A549 (cell line): Measurements from ENCODE around the gene HHATL. TPM values are rescaled to one million over a fixed set of nuclear protein-coding genes. Genes with fewer than 3 reads are reported as not detected.

Experiments
- ATAC-seq, 2 experiments: fragments of 200-7000 bp in 1 of 2; fragments of >200 bp in 1 of 2; cut with Nextera tagmentation in 1 of 2; cut with Tn5 transposase in 1 of 2; 3 replicates each; pipeline versions ENCODE4 v1.8.0 to v1.9.1; 2018 to 2020; ENCODE audit warnings: mild to moderate bottlenecking in 1 of 2, moderate library complexity in 1 of 2
- CTCF ChIA-PET: fragments of 300-600 bp; sonication (Branson Sonifier 250); formaldehyde crosslinking; extraction: SDS; loops from one replicate; lab custom pipeline; 2021; ENCODE audit warnings: antibody characterized with exemption, inconsistent platforms; lab: Yijun Ruan, JAX
- POLR2A ChIA-PET: fragments of 350-600 bp; formaldehyde crosslinking; extraction: SDS; loops from one replicate; lab custom pipeline; 2021; ENCODE audit warnings: antibody characterized with exemption, inconsistent platforms; lab: Yijun Ruan, JAX
- DNase-seq, 2 experiments: peaks; one replicate each; pipeline versions ENCODE4 v3.0.0 to v3.0.0-alpha.2; 2011 to 2016; ENCODE audit warnings: low read depth in 1 of 2, low spot score in 1 of 2
- FAIRE-seq: peaks from 2 replicates; lab custom pipeline; 2011; peaks lifted over from hg19 to GRCh38; lab: Jason Lieb, UNC
- H3K27ac ChIP-seq, 2 experiments: fragments of >200 bp; sonication (Bioruptor Twin); formaldehyde crosslinking; 3 replicates each; pipeline ENCODE4 v1.5.1; 2016 to 2017
- H3K4me1 ChIP-seq: fragments of >200 bp; sonication (Bioruptor Twin); formaldehyde crosslinking; 3 replicates; pipeline ENCODE4 v1.6.1; 2016
- H3K4me2 ChIP-seq: fragments of >200 bp; sonication (Bioruptor Twin); formaldehyde crosslinking; 3 replicates; pipeline ENCODE4 v1.6.1; 2016
- H3K4me3 ChIP-seq: fragments of >200 bp; sonication (Bioruptor Twin); formaldehyde crosslinking; 3 replicates; pipeline ENCODE4 v1.5.1; 2016
- H3K9me3 ChIP-seq: fragments of >200 bp; sonication (Bioruptor Twin); formaldehyde crosslinking; 3 replicates; pipeline ENCODE4 v1.6.1; 2016
- BCL3 ChIP-seq: fragments of >200 bp; sonication (Bioruptor Twin); formaldehyde crosslinking; IDR thresholded peaks from 3 replicates; pipeline ENCODE4 v1.6.1; 2016
- CBX2 ChIP-seq: fragments of 200-600 bp; sonication (generic); IDR thresholded peaks from 2 replicates; pipeline ENCODE4 v1.6.1; 2016; ENCODE audit warnings: low read depth, mild to moderate bottlenecking, borderline replicate concordance
- CBX8 ChIP-seq: fragments of 200-600 bp; sonication (generic); IDR thresholded peaks from 2 replicates; pipeline ENCODE4 v1.6.1; 2016
- CEBPB ChIP-seq, 2 experiments: fragments of >200 bp in 1 of 2; sonication (Bioruptor Twin) in 1 of 2; formaldehyde crosslinking in 1 of 2; IDR thresholded peaks; 2 replicates each; pipeline ENCODE4 v1.6.1; 2012 to 2016
- CTCF ChIP-seq: fragments of >200 bp; sonication (Bioruptor Twin); formaldehyde crosslinking; IDR thresholded peaks from 3 replicates; pipeline ENCODE4 v1.5.1; 2016
- E2F6 ChIP-seq: IDR thresholded peaks from 2 replicates; pipeline ENCODE4 v1.6.1; 2012; ENCODE audit warnings: low read depth, borderline replicate concordance
- EP300 ChIP-seq, 2 experiments: fragments of >200 bp; sonication (Bioruptor Twin); formaldehyde crosslinking; IDR thresholded peaks; 2 replicates in 1 of 2; 3 replicates in 1 of 2; pipeline ENCODE4 v1.6.1; 2016 to 2017
- ESRRA ChIP-seq: fragments of 150-350 bp; IDR thresholded peaks from 2 replicates; pipeline ENCODE4 v1.6.1; 2014; ENCODE audit warnings: mild to moderate bottlenecking, low read length, borderline replicate concordance
- FOSB ChIP-seq: fragments of 250-450 bp; sonication (Bioruptor Pico); IDR thresholded peaks from 2 replicates; pipeline ENCODE4 v1.5.0; 2020; ENCODE audit warnings: mild to moderate bottlenecking, moderate library complexity
- FOXS1 ChIP-seq: fragments of 250-450 bp; sonication (Bioruptor Pico); IDR thresholded peaks from 2 replicates; pipeline ENCODE4 v1.5.0; 2020; ENCODE audit warnings: mild to moderate bottlenecking, moderate library complexity
- HDAC2 ChIP-seq: fragments of 200-600 bp; sonication (generic); IDR thresholded peaks from 2 replicates; pipeline ENCODE4 v1.6.1; 2016
- HES2 ChIP-seq: fragments of >200 bp; sonication (Bioruptor Twin); formaldehyde crosslinking; IDR thresholded peaks from 2 replicates; pipeline ENCODE4 v1.6.1; 2016
- HOXA7 ChIP-seq: fragments of 250-450 bp; sonication (Bioruptor Pico); IDR thresholded peaks from 2 replicates; pipeline ENCODE4 v1.5.0; 2020; ENCODE audit warnings: mild to moderate bottlenecking, moderate library complexity
- HOXB13 ChIP-seq: fragments of 250-450 bp; sonication (Bioruptor Pico); IDR thresholded peaks from 2 replicates; pipeline ENCODE4 v1.5.0; 2020; ENCODE audit warnings: low read depth, mild to moderate bottlenecking, moderate library complexity
- JUN ChIP-seq, 2 experiments: fragments of >200 bp; sonication (Bioruptor Twin); formaldehyde crosslinking; IDR thresholded peaks; 2 replicates in 1 of 2; 3 replicates in 1 of 2; pipeline ENCODE4 v1.6.1; 2016 to 2017
- JUNB ChIP-seq: fragments of >200 bp; sonication (Bioruptor Twin); formaldehyde crosslinking; IDR thresholded peaks from 2 replicates; pipeline ENCODE4 v1.6.1; 2016
- KDM1A ChIP-seq: fragments of 200-600 bp; sonication (generic); IDR thresholded peaks from 2 replicates; pipeline ENCODE4 v1.6.1; 2016; ENCODE audit warnings: low read depth, mild to moderate bottlenecking
- MAFK ChIP-seq: fragments of 450-650 bp; IDR thresholded peaks from 2 replicates; pipeline ENCODE4 v1.6.1; 2014; ENCODE audit not compliant: partially characterized antibody
- MAZ ChIP-seq: fragments of 150-350 bp; IDR thresholded peaks from 2 replicates; pipeline ENCODE4 v1.6.1; 2014; ENCODE audit warnings: antibody characterized with exemption, low read depth, low read length, borderline replicate concordance
- NFE2L2 ChIP-seq: fragments of 150-350 bp; conservative IDR thresholded peaks from 2 replicates; pipeline ENCODE4 v1.6.1; 2014; ENCODE audit warnings: low read length
- NPAS2 ChIP-seq: fragments of 250-450 bp; sonication (Bioruptor Pico); IDR thresholded peaks from 2 replicates; pipeline ENCODE4 v1.8.0; 2022; ENCODE audit warnings: mild to moderate bottlenecking, moderate library complexity, borderline replicate concordance
- NR3C1 ChIP-seq: fragments of >200 bp; sonication (Bioruptor Twin); formaldehyde crosslinking; IDR thresholded peaks from 3 replicates; pipeline ENCODE4 v1.6.1; 2017
- PHF8 ChIP-seq: fragments of 200-600 bp; sonication (generic); IDR thresholded peaks from 2 replicates; pipeline ENCODE4 v1.6.1; 2016; ENCODE audit warnings: low read depth, mild to moderate bottlenecking, antibody characterized with exemption, moderate library complexity, borderline replicate concordance
- POLR2A ChIP-seq: IDR thresholded peaks from 2 replicates; pipeline ENCODE4 v1.6.1; 2012; ENCODE audit warnings: mild to moderate bottlenecking, low read length
- RARB ChIP-seq: fragments of 250-450 bp; sonication (Bioruptor Pico); IDR thresholded peaks from 2 replicates; pipeline ENCODE4 v1.8.0; 2021; ENCODE audit warnings: mild to moderate bottlenecking, moderate library complexity
- RFX5 ChIP-seq: fragments of 450-650 bp; IDR thresholded peaks from 2 replicates; pipeline ENCODE4 v1.7.1; 2014; ENCODE audit warnings: antibody characterized with exemption, mild to moderate bottlenecking, moderate library complexity
- RNF2 ChIP-seq: fragments of 200-600 bp; sonication (generic); IDR thresholded peaks from 2 replicates; pipeline ENCODE4 v1.6.1; 2016; ENCODE audit warnings: low read depth, mild to moderate bottlenecking, antibody characterized with exemption, moderate library complexity, borderline replicate concordance
- SMC3 ChIP-seq: fragments of >200 bp; sonication (Bioruptor Twin); formaldehyde crosslinking; IDR thresholded peaks from 3 replicates; pipeline ENCODE4 v1.6.1; 2018; ENCODE audit warnings: inconsistent platforms
- TP53 ChIP-seq: fragments of 250-450 bp; sonication (Bioruptor Pico); IDR thresholded peaks from 2 replicates; pipeline ENCODE4 v1.5.0; 2021; ENCODE audit warnings: mild to moderate bottlenecking, moderate library complexity
- ZC3H11A ChIP-seq: fragments of 450-650 bp; IDR thresholded peaks from 2 replicates; pipeline ENCODE4 v1.6.1; 2014; ENCODE audit warnings: antibody characterized with exemption, mild to moderate bottlenecking
- ZFP36 ChIP-seq: fragments of 450-650 bp; IDR thresholded peaks from 2 replicates; pipeline ENCODE4 v1.6.1; 2014; ENCODE audit warnings: borderline replicate concordance; ENCODE audit not compliant: partially characterized antibody
- WGBS: methylation state at CpG from one replicate; pipeline ENCODE4 v1.1.6; 2017; ENCODE audit errors: missing lambda C conversion rate; 5-methylcytosine and 5-hydroxymethylcytosine counted together
- polyA plus RNA-seq, 4 experiments: library from polyadenylated mRNA; depleted of rRNA in 3 of 4; stranded (reverse); fragments of >200 nt; fragmentation: RNase III in 1 of 4; extraction: RNeasy Plus Mini Kit Qiagen cat#74134 plus additional on column Dnase treatment in 1 of 4; gene quantifications; 2 replicates in 3 of 4; 3 replicates in 1 of 4; pipeline ENCODE4 v1.2.3, GENCODE V29; 2011 to 2017

Gene HHATL
- polyA plus RNA-seq, 2 of the 4 experiments (the other 2 are of a cell fraction) = not detected

- no peaks in the 10 kb centered on the region for H3K4me1 ChIP-seq
- ATAC-seq (no peak), FAIRE-seq (no peak), DNase-seq (no peak)
- H3K4me2 ChIP-seq = no peak overlapping the region
- ChIA-PET POLR2A (no interaction called here), CTCF (no interaction called here)
- no peak for TF ChIP-seq HOXA7 (CRISPR knock-in tag)
- TF ChIP-seq CBX8 = no peak
- no peak for TF ChIP-seq FOSB (CRISPR knock-in tag)
- no peak for TF ChIP-seq CBX2
- TF ChIP-seq NFE2L2 = no peak
- no peak for TF ChIP-seq ESRRA
- no peak for TF ChIP-seq CTCF
- no peak for TF ChIP-seq RFX5
- TF ChIP-seq BCL3 = no peak
- no peak for TF ChIP-seq KDM1A
- TF ChIP-seq RARB (CRISPR knock-in tag) = no peak
- TF ChIP-seq NR3C1 = no peak
- no peak for TF ChIP-seq HOXB13
- no peak for TF ChIP-seq NPAS2 (CRISPR knock-in tag)
- TF ChIP-seq ZFP36 = no peak
- TF ChIP-seq HES2 = no peak
- WGBS = 90% methylated on average over 1 of the region's 4 CpGs
- H3K9me3 ChIP-seq = no peaks in the 10 kb centered on the region
- no peak overlapping the region for H3K4me3 ChIP-seq
- no peak overlapping the region for H3K27ac ChIP-seq
Observed at GRCh38 chr3:42666577-42666998, 36.0 kb downstream of the HHATL start.

GRCh38 chr3:42666022-42666421 is 36.6 kb downstream of the HHATL start:
- Histone ChIP-seq H3K4me2 (no peak overlapping the region), H3K4me1 (no peaks in the 10 kb centered on the region), H3K9me3 (no peaks in the 10 kb centered on the region), H3K27ac (no peak overlapping the region), H3K4me3 (no peak overlapping the region)
- ATAC-seq = no peak
- FAIRE-seq = no peak
- 78% methylated on average over 7 of the region's 8 CpGs for WGBS
- POLR2A ChIA-PET = no interaction called here
- CTCF ChIA-PET = no interaction called here
- TF ChIP-seq POLR2A = no peak
- TF ChIP-seq PHF8 = no peak
- TF ChIP-seq HDAC2 = no peak
- no peak for TF ChIP-seq RNF2
- no peak for TF ChIP-seq JUNB
- TF ChIP-seq CEBPB (IDR thresholded peaks at IDR 0.05) = no peak
- TF ChIP-seq TP53 (CRISPR knock-in tag) = no peak
- TF ChIP-seq MAFK = no peak
- no peak for TF ChIP-seq HOXA7 (CRISPR knock-in tag)
- TF ChIP-seq E2F6 = no peak
- no peak for TF ChIP-seq SMC3
- no peak for TF ChIP-seq ZC3H11A
- TF ChIP-seq JUN (IDR thresholded peaks at IDR 0.05) = no peak
- TF ChIP-seq FOXS1 (CRISPR knock-in tag) = no peak
- no peak for TF ChIP-seq MAZ
- TF ChIP-seq RARB (CRISPR knock-in tag) = no peak
- no peak for TF ChIP-seq EP300 (IDR thresholded peaks at IDR 0.05)
- TF ChIP-seq, all 56 proteins: peak for 0
- no peak for DNase-seq
